Chondrocyte (in vitro differentiated cells): ENCODE data around the gene P2RY8. TPM values are rescaled to one million over a fixed set of nuclear protein-coding genes. Genes with fewer than 3 reads are reported as not detected.
"Not testable (repeated sequence)": the region's sequence is repeated elsewhere in the genome, so short reads cannot be mapped to it uniquely, and the experiment has no call there.

Experiments used
- DNase-seq: peaks from one replicate; pipeline ENCODE4 v3.0.0; 2021; ENCODE audit warnings: mixed read lengths, low spot score
- H3K27ac Mint-ChIP-seq: one replicate; pipeline ENCODE4 v1.8.0; 2021; ENCODE audit warnings: mild to moderate bottlenecking, moderate library complexity, mixed read lengths; ENCODE audit not compliant: unreplicated experiment
- H3K27me3 Mint-ChIP-seq: 2 replicates; pipeline ENCODE4 v1.8.0; 2021; ENCODE audit warnings: low read depth, mixed read lengths
- H3K36me3 Mint-ChIP-seq: 2 replicates; pipeline ENCODE4 v1.8.0; 2021; ENCODE audit warnings: low read depth, mixed read lengths
- H3K4me1 Mint-ChIP-seq: 2 replicates; pipeline ENCODE4 v1.8.0; 2021; ENCODE audit warnings: low read depth, mild to moderate bottlenecking, mixed read lengths
- H3K4me3 Mint-ChIP-seq: one replicate; pipeline ENCODE4 v1.8.0; 2021; ENCODE audit warnings: mild to moderate bottlenecking, moderate library complexity, mixed read lengths; ENCODE audit not compliant: unreplicated experiment
- H3K9me3 Mint-ChIP-seq: 2 replicates; pipeline ENCODE4 v1.8.0; 2021; ENCODE audit warnings: low read depth, mixed read lengths
- CTCF ChIP-seq: fragments of 200-600 bp; sonication (generic); IDR thresholded peaks from 2 replicates; pipeline ENCODE4 v1.5.0; 2021; ENCODE audit warnings: antibody characterized with exemption, mild to moderate bottlenecking, moderate library complexity
- total RNA-seq: library from RNA; stranded (reverse); gene quantifications from 3 replicates; pipeline ENCODE4 v1.2.1, GENCODE V29; 2021

The P2RY8 gene
- total RNA-seq, 1 donor from 2014 or later, result not detected

DNA sequence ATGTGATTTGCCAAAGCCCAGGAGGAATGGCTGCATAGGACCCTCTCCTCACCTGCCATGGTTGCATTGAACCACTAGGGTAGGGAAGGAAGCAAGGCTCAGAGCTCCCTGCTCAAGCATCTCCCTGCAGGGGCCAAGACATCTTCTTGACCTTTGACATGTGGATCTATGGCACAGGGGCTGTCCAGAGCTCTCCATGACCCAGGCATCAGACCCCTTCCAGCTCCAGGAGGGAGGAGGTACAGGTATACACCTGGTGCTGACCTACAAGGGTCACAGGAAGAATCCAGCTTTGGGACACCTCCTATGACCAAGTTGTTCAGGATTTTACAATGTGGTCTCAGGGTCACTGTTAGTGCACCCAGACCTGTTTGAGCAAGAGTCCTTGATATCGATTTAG is 61.1 kb downstream of the P2RY8 start:
- H3K9me3 Mint-ChIP-seq, result peaks cover 25% of the 10 kb centered on the region
- H3K27ac Mint-ChIP-seq, result no peak overlapping the region
- no peak for TF ChIP-seq CTCF
- no peak for DNase-seq
- no peaks in the 10 kb centered on the region for H3K27me3 Mint-ChIP-seq
- H3K4me1 Mint-ChIP-seq, result no peaks in the 10 kb centered on the region
- H3K4me3 Mint-ChIP-seq, result no peak overlapping the region
- peaks cover 13% of the 10 kb centered on the region for H3K36me3 Mint-ChIP-seq

DNA sequence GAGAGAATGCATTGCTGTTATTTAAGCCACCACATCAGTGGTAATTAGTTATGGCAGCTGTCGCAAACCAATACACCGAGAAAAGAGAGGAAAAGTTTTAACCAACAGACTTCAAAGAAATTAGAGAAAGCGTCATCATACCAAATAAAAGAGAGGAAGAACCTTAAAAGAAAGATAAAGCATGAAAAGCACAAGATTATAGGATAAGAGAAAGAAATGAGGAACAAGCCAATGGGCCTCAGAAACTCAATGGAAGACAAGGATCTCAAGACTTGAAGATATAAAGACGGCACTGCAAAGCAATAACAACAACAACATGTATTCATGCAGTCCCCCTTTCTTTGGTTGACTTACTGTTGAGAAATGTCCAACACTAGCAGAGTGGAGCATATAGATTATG is 61.5 kb downstream of the P2RY8 start:
- peaks cover 25% of the 10 kb centered on the region for H3K9me3 Mint-ChIP-seq
- H3K4me1 Mint-ChIP-seq, result no peaks in the 10 kb centered on the region
- DNase-seq, result no peak
- no peaks in the 10 kb centered on the region for H3K27me3 Mint-ChIP-seq
- H3K27ac Mint-ChIP-seq, result no peak overlapping the region
- peaks cover 13% of the 10 kb centered on the region for H3K36me3 Mint-ChIP-seq
- H3K4me3 Mint-ChIP-seq, result no peak overlapping the region
- TF ChIP-seq CTCF, result no peak

DNA sequence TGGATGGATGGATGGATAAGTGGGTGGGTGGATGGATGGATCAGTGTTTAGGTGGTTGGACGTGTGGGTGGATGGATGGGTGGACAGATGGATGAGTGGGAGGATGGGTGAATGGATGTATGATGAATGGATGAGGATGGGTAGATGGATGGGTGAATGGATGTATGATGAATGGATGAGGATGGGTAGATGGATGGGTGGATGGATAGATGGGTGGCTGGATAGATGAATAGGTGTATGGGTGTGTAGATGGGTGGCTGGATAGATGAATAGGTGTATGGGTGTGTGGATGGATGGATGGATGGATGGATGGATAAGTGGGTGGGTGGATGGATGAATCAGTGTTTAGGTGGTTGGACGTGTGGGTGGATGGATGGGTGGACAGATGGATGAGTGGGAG is 62.4 kb downstream of the P2RY8 start:
- not testable (repeated sequence) for H3K27me3 Mint-ChIP-seq, H3K4me3 Mint-ChIP-seq, H3K4me1 Mint-ChIP-seq, H3K36me3 Mint-ChIP-seq, H3K27ac Mint-ChIP-seq, DNase-seq
- peaks cover 17% of the 10 kb centered on the region for H3K9me3 Mint-ChIP-seq

DNA sequence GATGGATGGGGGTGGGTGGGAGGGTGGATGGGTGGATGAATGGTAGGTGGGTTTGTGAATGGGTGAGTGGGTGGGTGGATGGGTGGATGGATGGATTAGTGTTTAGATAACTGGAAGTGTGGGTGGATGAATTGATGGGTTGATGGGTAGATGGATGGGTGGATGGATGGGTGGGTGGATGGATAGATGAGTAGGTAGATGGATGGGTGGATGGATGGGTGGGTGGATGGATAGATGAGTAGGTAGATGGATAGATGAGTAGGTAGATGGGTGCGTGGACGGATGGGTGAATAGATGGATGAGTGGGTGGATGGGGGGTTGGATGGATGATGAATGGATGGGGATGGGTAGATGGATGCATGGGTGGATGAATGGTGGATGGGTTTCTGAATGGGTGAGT is 64.0 kb downstream of the P2RY8 start:
- Mint-ChIP-seq H3K4me1 (peaks cover 9% of the 10 kb centered on the region), H3K9me3 (peaks cover 5% of the 10 kb centered on the region), H3K4me3 (no peak overlapping the region), H3K27ac (no peak overlapping the region), H3K27me3 (no peaks in the 10 kb centered on the region), H3K36me3 (no peaks in the 10 kb centered on the region)
- TF ChIP-seq CTCF, result no peak
- no peak for DNase-seq

DNA sequence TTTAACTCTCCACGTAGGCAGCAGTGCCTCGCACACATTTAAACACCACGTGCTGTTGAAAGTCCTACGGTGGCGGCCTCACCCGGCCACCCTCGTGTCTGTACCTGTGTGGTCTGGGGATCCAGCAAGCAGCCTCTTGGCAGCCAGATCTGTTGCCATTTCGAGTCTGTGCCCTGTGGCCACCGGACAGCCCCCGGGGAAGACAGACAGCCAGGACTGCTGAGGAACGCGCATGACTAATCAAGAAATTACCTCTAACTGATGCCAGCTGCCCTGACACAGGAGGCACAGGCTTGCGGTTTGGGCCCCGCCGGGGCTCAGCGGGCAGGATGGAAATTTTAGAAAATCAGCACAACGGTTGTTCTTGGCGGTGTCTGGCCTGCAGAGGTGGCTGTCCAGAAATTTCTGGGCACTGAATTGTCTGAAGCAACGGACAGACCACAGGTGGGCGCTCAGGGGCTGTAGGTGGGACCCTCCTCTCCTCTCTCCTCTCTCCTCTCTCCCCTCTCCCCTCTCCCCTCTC is 68.7 kb downstream of the P2RY8 start:
- peak; percentile 58 for TF ChIP-seq CTCF
- H3K4me1 Mint-ChIP-seq, result peaks cover 23% of the 10 kb centered on the region
- H3K27me3 Mint-ChIP-seq, result no peaks in the 10 kb centered on the region
- peaks cover 3% of the 10 kb centered on the region for H3K9me3 Mint-ChIP-seq
- DNase-seq, result peak; percentile 93
- no peaks in the 10 kb centered on the region for H3K36me3 Mint-ChIP-seq
- H3K4me3 Mint-ChIP-seq, result no peak overlapping the region
- peak overlapping the region; percentile 65 for H3K27ac Mint-ChIP-seq

DNA sequence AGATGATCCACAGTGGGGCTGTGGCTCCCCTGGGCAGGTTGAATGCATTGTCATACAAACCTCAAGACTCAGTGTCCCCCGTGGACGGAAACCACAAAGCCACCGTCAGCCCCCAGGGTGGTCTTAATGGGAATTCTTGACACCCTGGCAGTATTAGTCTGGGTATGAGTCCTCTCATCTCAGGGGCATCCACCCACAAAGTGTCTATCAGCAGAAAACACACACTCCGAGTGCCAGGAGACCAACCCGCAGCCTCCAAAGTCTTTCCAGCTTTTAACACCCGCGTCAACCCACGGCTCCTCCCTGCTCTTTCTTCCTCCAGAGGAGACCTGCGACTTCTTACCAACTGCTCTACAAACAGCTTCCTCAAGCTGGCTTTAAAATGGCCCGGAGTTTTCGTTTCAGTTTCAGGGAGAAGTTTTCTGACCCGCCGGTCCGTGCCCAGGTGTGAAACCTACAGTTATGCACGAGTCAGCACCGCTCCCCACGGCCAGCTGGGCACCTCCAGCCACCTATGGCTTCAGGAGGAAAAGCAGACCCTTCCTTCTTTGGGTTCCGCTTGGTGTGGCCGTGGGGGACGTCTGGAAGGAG is 69.9 kb downstream of the P2RY8 start:
- Mint-ChIP-seq H3K27me3 (no peaks in the 10 kb centered on the region), H3K9me3 (peaks cover 2% of the 10 kb centered on the region), H3K4me1 (peaks cover 35% of the 10 kb centered on the region), H3K27ac (no peak overlapping the region), H3K4me3 (no peak overlapping the region), H3K36me3 (no peaks in the 10 kb centered on the region)
- TF ChIP-seq CTCF, result no peak
- DNase-seq, result peak; percentile 72
